ENCODE measurements around the gene DAPK1.

Gene DAPK1

DNA sequence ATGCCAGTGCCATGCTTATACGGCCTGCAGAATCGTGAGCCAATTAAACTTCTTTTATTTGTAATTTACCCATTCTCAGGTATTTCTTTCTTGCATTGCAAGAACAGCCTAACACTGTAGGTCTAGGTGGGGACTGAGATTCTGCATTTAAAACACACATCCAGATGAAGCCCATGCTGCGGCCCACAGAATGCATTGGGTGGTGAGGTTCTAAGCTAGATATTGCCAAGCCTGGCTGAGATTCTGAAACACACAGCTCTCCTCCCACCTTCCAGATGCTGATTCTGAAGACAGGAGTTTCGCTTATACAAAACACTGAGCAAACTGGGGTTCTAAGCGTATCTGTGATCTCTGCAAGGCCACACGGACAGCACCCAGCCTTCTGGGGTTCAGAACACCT lies 75.1 kb downstream of the DAPK1 start:
- no peak for DNase-seq

DNA sequence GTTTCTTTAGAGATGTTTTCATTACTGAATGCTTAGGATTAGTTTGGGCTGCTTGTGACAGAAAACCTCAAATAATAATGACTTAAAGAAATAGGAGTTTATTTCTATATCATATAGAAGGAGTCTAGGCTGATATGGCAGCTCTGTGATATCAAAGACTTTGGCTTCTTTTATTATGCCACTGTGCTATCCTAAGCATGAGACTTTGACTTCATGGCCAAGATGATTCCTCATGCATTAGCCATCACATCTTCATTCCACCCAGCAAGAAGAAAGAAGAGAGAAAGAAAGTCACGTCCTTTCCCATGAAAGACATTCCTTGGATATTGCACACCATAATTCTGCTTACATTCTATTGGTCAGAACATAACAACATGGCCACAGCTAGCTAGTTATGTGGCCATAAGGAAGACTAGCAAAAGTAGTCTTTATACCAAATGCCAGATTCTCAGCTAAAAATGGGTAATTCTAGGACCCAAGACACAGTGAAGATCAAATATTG lies 76.2 kb downstream of the DAPK1 start:
- no peak for DNase-seq

DNA sequence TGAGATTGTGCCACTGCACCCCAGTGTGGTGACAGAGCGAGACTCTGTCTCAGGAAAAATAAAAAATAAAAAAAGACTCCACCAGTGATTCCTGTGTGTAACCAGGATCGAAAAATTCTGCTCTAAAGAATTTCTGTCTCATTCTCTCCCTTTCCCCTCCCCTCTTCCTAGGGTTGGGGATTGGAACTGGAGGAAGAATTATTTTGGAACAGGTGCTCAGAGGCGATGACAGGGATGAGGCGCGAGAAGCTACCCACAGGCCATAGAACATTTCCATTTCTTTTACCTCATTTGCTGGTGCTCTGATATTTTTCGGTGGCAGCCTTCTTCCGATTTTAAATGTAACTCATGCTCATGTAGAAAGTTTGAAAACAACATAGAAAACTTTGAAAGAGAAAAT lies 80.1 kb downstream of the DAPK1 start:
- DNase-seq = no peak

DNA sequence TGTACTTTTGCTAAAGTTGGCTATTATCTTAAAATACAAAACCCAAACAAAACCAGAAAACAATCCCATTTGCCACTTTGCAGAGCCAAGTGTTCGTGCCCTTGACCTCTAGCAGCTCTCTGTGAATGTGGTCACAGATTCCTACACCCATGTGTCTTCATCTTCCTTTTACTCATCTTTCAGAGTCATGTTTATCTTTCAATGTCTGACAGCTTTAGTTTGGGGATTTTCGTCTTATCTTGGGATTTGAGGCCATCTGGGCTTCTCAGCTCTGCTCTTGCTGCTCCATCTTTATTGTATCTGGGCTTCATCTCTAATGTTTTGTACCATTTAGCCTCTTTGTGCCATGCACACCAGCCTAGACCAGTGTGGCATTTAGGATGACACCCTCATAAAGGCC lies 81.0 kb downstream of the DAPK1 start:
- DNase-seq = no peak

DNA sequence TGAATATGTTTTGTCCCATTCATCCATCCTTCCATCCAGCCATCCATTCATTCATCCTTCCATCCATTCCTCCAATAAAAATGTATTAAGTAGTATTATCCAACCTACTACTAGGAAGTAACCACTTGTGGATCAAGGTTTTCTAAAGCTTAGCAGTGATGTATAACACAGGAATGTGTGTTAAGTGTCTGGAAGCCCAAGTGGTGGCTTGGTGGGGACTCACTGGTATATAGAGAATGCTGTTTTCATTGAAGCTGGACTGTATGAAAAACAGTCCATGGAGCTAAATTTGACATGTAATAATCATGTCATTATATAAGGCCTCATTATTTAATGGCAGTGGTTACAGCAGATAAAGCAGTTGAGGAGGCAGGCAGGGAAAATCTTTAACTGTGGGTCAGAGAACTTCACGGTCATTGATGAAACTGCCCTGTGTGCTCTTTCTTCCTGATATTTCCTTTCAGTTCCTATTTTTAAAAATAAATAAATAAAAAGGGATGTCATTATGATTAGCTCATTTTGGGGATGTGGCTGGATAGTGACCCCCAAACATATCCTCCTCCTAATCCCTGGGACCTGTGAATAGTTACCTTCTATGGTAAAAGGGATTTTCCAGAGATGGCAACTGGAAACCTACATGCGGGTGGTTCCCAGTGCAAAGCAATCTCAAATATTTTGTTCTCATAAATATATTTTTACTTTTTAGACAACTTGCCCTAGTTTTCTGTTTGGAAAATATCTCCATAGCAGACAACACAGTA lies 82.3 kb downstream of the DAPK1 start:
- no peak for DNase-seq

DNA sequence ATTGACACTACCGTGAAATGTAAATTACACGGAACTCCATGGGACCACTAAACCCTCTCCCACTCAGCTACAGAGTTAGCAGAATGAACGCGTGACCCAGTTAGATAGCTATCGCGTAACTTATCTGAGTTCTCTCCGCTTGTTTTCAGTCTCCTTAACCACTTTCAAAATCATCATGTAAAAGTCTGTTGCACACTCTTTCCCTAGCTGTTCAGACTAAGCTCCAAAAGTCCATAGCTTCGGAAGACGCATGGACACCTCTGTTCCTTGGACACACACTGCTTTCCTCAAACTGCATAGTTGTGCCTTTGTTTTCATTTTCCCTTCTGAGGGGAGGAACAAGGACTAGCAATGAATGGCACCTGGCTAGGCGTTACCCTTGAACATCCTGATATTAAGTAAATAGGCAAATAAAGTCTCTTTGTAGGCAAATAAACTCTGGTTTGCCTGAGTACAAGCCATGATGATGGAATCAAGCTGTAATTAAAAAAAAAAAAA lies 83.3 kb downstream of the DAPK1 start:
- DNase-seq = no peak

DNA sequence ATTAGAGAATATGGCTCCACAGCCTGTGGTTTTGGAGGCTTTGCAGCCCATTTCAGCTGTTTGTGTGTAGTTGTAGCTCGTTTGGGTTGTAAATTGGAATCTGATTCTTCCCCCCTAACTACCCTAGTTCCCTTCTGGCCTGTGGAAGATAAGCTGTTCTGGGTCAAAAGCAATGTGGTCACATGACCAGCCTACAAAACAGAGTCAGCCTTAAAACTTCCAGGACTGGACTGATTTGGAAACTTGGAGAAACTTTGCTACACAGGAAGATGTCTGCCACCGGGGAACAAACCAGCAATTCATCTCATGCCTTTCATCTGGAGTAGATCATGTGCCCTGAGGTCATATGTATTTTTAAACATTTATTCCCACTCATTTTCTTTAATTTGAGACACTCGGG lies 83.8 kb downstream of the DAPK1 start:
- DNase-seq = no peak

DNA sequence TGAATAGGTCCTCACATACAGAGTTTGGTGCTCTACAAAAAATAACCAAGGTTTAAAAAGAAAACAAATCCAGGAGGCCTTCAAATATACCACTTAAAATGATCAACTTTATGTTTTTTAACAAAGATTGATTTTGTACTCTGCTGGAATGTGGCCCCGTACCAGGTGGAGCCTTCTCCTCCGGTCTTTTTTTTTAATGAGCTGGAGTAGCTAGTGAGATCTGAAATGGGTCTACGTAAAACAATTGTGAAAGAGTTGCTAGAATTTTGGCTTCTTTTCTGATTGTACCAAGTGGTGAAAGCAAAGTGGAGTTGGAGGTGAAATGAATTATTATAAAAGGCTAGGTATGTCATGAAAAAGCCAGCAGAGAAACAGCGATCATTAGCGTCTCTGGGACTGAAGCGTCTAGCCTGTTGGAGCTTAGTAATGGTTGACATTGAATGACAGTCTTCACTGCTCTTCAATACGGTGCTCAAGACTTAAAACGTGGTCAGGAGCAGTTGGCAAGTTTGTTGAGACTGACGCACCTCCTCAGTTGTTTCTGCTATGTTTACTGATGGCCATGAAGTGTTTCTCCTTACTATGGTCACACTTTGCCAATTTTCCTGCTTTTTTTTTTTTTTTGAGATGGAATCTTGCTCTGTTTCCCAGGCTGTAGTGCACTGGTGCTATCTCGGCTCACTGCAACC lies 84.4 kb downstream of the DAPK1 start:
- DNase-seq = no peak

DNA sequence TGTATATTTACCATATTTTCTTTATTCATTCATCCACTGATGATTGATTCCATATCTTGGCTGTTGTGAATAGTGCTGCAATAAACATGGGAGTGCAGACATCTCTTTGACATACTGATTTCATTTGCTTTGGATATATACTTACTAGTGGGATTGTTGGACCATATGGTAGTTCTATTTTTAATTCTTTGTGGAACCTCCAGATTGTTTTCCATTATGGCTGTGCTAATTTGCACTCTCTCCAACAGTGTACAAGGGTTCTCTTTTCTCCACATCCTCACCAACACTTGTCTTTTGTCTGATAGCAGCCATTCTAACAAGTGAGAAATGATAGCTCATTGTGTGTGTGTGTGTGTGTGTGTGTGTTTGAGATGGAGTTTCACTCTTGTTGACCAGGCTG lies 86.7 kb downstream of the DAPK1 start:
- no peak for DNase-seq

DNA sequence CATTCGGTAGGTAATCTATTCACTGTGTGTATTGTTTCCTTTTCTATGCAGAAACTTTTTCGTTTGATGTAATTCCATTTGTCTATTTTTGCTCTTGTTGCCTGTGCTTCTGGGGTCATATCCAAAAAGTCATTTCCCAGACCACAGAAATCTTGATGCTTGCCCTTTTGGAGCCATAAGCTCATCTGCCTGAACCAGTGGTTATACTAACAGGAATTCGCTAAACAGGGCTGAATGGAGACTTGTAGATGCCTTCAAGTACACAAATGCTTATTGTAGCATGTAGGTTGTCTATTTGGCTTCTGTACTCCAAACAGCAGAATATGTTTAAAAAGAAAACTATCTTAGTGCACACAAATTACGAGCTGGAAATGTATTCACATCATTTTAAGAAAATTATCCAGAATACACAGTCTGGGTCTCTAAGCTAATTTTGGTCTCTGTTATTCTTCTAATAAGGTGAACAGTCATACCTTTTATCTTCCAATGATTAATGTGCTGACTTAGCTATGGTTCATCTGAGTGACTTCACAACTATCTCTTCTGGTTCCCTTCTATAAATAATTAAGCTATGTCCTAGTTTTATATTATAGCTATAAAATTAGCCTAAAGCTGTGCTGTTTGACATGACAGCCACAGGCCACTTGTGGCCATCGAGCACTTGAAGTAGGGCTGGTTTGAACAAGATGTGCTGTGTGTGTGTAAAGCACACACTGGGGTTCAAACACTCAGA lies 87.6 kb downstream of the DAPK1 start:
- DNase-seq = no peak

DNA sequence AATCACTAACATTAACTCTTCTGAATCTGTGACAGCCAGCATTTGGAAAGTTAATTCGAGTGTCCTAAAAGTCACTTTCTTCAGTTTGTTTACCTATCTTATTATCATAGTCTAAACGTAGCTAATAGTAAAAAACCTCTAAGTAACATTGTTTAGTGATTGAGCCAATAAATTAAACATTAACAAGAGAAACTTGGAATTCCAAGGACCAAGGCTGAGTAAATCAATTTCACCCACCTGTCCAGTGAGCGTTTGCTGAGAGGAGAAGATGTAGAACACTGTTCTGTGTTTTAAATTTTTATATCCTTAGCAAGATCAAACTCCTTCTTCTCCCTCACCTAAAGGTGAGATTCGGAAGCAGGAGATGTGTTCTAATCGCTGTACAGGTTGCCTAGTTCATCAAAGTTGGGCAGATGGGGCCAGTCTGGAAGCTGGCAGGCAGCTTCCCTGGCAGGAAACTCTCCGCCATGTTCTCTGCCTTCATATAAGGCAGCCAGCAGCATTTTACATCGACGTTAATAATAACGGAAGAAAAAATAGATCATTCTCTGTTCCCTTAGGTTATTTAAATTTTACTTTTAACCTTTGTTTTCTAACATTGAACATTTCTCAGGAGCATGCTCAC lies 89.2 kb downstream of the DAPK1 start:
- no peak for DNase-seq

DNA sequence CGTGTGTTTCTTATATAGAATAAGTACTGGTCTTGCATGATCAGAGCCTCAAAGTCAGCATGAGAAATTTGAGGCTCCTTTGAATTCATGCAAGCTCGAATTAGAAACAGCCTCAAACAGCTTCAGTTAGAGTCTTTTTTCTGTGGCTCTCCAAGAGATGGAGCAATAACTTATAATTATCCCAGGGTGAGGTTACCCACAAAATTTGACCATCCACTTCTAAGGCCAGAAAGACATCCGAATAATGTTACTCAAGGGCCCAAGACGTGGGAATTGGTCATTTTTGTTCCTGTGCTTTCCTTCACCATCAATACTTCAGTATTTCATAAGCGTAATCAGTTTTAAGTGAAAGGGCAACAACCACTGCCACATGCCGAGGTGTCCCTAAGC lies 89.7 kb downstream of the DAPK1 start:
- no peak for DNase-seq

DNA sequence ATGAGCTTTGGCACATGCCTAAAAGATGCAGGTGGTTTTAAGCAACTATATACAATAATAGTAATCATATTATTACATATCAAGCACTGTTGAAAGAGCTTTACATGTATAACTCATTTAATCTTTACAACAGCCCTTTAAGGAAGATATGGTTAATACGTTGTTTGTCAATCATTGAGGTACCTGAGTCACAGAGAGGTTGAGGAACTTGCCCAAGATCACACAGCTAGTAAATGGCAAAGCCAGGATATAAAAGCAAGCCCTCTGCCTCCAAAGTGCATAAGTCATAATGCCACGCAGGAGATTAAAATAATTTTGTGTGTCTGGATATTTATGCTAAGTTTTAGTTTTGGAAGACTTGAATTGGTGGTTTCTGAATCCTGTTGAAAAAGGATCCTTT lies 90.2 kb downstream of the DAPK1 start:
- no peak for DNase-seq

DNA sequence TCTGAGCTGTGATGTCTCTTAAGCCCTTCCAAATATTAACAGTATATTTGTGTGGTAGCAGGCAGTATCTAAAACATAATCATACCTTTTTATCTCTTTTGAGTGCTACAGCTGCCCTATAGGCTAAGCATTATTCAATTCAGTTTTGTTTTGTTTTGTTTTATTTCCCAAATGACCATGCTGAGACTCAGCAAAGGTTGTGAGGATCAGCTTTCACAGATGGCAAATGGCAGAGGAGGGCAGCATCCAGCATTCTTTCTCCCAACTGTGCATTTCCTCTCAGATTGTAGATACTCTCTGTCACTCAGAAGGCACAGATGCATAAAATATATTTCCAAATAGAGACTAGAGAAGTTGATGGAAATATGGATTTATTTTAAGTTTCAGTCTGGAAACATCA lies 90.7 kb downstream of the DAPK1 start:
- no peak for DNase-seq

DNA sequence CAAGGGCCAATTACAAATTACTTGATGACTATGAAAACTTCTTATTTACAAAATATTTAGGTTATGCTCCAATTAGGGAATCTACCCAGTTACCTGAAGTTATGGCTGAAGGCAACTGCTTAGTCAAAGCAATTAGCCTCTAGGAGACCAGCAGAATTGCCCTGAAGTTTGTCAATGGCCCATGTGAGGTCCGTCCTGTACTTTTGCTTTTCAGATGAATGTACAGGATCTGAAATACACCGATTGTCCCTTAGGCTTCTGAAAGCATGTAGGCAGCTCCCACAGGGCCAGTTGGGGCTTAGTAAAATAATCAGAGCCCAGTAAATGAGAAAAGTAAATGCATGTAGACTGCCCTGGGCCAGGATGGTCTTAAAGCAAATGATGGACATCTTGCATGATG lies 93.3 kb downstream of the DAPK1 start:
- no peak for DNase-seq

DNA sequence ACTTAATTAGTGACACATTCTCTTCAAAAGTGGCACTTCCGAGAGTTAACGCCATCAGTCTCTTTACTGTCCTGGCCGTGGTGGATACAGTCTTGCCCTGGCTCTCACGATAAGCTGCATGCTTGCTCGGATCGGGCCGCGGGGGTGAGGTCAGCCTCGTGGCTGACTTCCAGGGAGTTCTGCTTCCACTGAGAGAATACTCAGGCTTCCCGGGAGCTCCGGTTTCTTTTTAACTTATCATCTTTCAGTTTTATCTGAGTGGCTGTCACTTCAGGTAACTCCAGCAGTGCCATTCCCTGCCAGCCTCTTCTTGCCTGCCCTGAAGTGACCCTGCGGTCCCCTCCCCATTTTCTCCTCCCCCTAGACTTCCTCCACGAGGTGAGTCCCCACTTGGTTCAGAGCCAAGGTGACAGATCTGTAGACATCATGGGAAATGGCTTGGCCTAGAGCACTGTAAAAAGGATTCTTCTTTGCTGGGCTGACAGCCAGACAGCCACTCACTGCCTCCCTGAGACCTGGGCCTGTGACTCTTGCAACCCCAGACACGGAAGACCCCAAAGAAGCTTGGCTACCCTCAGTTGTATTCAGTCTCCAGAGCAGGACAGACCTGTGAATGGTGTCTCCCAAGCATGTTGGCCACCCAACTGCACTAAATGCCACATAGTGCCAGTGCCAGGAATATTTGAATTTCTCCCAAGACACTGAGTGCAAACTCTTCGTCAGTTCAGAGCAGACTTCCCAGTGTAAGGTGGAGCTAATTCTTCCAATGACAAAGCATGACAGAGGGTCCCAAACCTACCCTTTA lies 95.1 kb downstream of the DAPK1 start:
- DNase-seq = no peak

DNA sequence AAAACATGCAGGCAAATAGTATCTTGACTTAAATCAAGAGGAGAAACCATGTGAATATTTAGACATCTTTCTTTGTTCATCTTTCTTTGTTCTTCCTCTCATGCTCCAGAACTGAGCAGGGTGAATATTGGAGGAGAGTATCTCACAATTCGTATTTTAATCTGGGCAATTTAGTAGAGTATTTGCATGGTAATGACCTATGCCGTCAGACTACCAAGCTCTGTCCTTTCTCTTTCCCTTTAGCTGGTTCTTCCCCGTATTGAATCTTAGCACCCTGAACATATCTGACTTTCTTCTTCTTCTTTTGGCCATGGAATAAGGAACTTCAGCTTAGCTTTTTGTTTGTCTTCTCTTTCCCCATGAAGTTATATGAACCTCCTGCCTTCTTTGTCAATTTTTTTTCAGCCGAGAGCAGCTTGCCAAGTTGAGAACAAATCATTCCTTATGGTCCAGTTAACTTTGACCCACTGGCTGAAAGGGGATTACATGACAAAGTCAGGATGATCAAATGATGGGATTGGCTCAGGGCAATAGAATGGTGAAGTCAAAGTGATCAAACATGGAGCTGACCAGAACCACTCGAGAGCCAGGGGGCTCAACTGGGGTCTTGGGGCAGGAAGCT lies 95.8 kb downstream of the DAPK1 start:
- DNase-seq = no peak

DNA sequence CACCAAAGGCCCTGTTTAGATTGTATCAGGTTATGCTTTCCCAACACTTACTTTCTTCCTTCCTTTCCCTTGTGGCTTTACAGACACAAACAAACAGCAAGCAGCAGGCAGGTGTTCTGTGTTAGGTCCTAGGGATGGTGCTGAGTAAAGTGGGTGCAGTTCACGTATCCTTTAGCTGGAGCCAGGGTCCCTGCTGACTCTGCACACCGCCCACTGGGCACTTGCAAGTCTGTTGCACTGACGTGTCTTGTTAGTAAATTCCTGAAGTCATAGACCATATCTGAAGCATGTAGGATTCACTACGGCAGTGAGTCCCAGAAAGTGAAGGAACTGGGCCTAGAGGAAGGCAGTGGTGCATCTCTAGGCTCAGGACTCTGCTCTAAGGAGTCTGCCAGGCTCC lies 96.5 kb downstream of the DAPK1 start:
- no peak for DNase-seq

DNA sequence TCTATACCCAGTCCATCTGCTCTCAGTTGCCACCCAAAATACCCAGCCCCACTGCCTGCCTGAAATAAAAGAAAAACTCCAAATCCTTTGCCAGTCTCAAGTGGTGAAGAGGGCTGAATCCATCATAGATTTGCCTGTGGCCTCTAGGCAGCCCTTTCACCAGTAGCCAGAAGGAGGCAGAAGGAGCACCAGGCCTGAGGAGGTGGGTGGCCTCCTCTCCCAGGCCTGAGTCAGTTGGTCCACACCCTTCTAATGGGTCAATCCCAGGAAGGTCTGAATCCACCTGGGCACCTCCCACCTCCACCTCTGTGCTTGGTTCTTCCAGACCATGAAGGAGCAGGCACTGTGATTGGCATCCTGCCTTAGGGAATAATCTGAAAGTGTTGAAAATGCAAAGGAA lies 97.0 kb downstream of the DAPK1 start:
- no peak for DNase-seq

DNA sequence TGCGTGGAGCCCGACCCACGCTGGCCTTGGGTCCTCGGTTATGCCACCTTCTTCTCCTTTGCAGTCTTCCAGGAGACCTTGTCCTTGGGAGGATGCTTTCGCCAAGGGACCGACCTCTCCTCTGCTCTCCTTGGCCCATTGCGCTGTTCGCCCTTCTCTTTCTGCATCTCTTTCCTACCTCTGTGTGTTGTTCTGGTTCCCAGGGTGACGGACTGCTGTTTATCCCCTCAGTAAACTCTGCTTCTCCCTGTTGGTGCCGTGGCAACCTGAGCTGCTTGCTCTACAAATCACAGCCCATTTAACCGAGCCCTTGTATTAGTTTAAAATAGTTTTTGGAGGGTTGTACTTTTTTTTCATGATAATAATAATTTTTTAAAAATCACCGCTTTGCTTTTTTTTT lies 97.9 kb downstream of the DAPK1 start:
- no peak for DNase-seq

DNA sequence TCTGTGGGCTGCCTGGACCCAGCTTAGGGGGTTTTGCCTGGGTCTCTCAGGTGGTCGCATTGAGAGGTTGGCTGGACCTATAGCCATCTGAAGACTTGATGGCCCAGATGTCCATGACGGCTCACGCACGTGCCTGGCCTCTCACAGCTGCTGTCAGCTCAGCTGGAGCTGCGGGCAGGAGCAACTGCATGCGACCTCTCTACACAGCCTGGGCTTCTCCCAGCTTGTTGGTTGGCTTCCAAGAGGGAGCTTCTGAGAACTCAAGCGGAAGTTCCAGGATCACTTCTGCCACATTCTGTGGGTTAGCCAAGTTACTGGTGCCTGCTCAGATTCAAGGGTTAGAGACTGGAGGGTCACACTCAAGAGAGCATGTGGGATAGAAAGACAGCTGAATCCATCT lies 99.2 kb downstream of the DAPK1 start:
- no peak for DNase-seq
